Measurements from ENCODE around the gene NAPG. TPM values are rescaled to one million over a fixed set of nuclear protein-coding genes. Genes with fewer than 3 reads are reported as not detected.
"Not testable (repeated sequence)": the region's sequence is repeated elsewhere in the genome, so short reads cannot be mapped to it uniquely, and the experiment has no call there.

NAPG gene
- total RNA-seq, 1 donor from 2014 or later = 23.6 TPM

- Mint-ChIP-seq H3K36me3 (ENCODE audit: low read depth) (peaks cover 14% of the 10 kb centered on the region), H3K27ac (ENCODE audit: unreplicated experiment) (no peak overlapping the region), H3K4me1 (no peaks in the 10 kb centered on the region), H3K4me3 (no peak overlapping the region), H3K27me3 (ENCODE audit: low read depth) (no peaks in the 10 kb centered on the region), H3K9me3 (no peaks in the 10 kb centered on the region)
- DNase-seq (ENCODE audit: low read depth, low spot score) = no peak
- no peak for TF ChIP-seq CTCF (conservative IDR thresholded peaks at IDR 0.05)
Measured at GRCh38 chr18:10536280-10536679, 10.5 kb downstream of the NAPG start.

- DNase-seq (ENCODE audit: low read depth, low spot score) = no peak
- TF ChIP-seq CTCF (conservative IDR thresholded peaks at IDR 0.05) = no peak
- Mint-ChIP-seq H3K27me3 (ENCODE audit: low read depth) (no peaks in the 10 kb centered on the region), H3K4me1 (no peaks in the 10 kb centered on the region), H3K36me3 (ENCODE audit: low read depth) (peaks cover 19% of the 10 kb centered on the region), H3K27ac (ENCODE audit: unreplicated experiment) (no peak overlapping the region), H3K9me3 (no peaks in the 10 kb centered on the region), H3K4me3 (no peak overlapping the region)
Measured at GRCh38 chr18:10537765-10538164, 11.9 kb downstream of the NAPG start.

DNA sequence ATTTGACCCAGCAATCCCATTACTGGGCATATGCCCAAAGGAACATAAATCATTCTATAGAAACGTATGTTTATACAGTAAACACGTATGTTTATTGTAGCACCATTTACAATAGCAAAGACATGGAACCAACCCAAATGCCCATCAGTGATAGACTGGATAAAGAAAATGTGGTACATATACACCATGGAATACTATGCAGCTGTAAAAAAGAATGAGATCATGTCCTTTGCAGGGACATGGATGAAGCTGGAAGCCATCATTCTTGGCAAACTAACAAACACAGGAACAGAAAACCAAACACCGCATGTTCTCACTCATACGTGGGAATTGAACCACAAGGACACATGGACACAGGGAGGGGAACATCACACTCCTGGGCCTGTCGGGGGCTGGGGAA is 13.3 kb downstream of the NAPG start:
- peaks cover 20% of the 10 kb centered on the region for H3K36me3 Mint-ChIP-seq (ENCODE audit: low read depth)

GRCh38 chr18:10543277-10543676 is 17.4 kb downstream of the NAPG start:
- DNase-seq (ENCODE audit: low read depth, low spot score) = no peak
- Mint-ChIP-seq H3K27ac (ENCODE audit: unreplicated experiment) (no peak overlapping the region), H3K27me3 (ENCODE audit: low read depth) (no peaks in the 10 kb centered on the region), H3K36me3 (ENCODE audit: low read depth) (peaks cover 32% of the 10 kb centered on the region), H3K9me3 (no peaks in the 10 kb centered on the region), H3K4me3 (no peak overlapping the region), H3K4me1 (no peaks in the 10 kb centered on the region)
- no peak for TF ChIP-seq CTCF (conservative IDR thresholded peaks at IDR 0.05)

More for the DNA sequence above, 13.3 kb downstream of the NAPG start:
- not testable (repeated sequence) for H3K27me3 Mint-ChIP-seq (ENCODE audit: low read depth); DNase-seq (ENCODE audit: low read depth, low spot score); H3K4me1 Mint-ChIP-seq; H3K4me3 Mint-ChIP-seq; H3K9me3 Mint-ChIP-seq
- peak overlapping the region; percentile 54 for H3K27ac Mint-ChIP-seq (ENCODE audit: unreplicated experiment)

DNA sequence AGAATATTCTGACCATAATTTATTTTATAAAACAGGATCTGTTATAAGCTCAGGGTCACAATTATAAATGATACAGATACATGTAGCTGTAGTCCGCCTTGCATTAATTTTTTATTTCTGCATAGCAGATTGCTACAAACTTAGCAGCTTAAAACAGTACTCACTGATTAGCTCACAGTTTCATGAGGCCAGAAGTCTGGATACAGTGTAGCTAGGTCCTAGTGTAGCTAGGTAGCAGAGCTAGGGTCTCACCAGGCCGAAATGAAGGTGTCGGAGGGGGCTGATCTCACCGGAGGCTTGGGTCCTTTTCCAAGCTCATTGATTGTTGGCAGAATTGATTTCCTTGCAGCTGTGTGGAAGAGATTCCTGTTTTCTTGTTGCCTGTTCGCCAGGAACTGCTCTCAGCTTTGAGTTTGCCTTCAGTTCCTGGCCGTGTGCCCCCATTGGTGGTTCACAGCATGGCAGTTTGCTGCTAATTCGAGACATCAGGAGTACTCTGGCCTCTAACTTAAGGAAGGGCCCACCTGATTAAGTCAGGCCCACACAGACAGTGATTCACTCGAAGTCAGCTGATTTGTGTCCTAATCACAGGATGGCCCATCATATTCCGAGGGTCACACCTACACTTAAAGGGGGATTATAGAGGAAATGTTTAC is 18.4 kb downstream of the NAPG start:
- Mint-ChIP-seq H3K9me3 (no peaks in the 10 kb centered on the region), H3K4me3 (no peak overlapping the region), H3K27ac (ENCODE audit: unreplicated experiment) (no peak overlapping the region), H3K4me1 (no peaks in the 10 kb centered on the region), H3K36me3 (ENCODE audit: low read depth) (peaks cover 23% of the 10 kb centered on the region), H3K27me3 (ENCODE audit: low read depth) (no peaks in the 10 kb centered on the region)
- no peak for DNase-seq (ENCODE audit: low read depth, low spot score)
- peak; percentile 27 for TF ChIP-seq CTCF (conservative IDR thresholded peaks at IDR 0.05)

DNA sequence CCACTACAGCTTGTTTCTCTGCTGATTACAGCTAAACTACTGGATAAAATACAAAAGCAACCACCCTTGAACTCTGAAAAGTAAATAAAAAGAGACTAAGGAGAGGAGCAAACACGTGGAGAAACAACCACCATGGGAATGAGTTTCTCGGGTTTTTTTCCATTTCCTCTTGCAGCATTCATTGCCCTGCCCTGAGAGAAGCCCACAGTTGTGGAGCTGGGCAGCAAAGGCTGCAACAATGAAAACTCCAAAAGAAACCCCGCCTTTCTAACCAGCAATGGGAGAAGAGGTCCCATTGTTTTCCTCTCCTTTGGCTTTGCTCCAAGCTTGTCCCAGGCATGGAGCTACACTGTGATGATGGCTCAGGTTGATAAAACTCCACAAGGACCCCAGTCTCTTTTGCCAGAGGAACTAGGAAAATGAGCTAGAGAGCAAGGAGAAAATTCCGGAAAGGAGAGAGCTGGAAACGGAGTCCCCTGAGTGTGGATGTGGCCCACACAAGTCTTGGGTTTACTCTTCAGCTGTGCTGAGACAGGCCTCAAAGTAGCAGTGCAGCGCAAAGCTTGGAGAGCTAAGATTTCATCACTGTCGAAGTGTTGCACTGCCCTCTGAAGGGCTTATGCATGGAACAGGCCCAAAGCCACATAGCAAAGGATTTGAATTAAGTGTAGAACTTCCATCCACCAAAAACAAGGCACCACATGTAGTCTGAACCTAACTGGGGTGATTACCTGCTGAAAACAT is 20.9 kb downstream of the NAPG start:
- Mint-ChIP-seq H3K27me3 (ENCODE audit: low read depth) (no peaks in the 10 kb centered on the region), H3K36me3 (ENCODE audit: low read depth) (peaks cover 22% of the 10 kb centered on the region), H3K27ac (ENCODE audit: unreplicated experiment) (no peak overlapping the region), H3K4me3 (no peak overlapping the region), H3K9me3 (no peaks in the 10 kb centered on the region), H3K4me1 (no peaks in the 10 kb centered on the region)
- no peak for TF ChIP-seq CTCF (conservative IDR thresholded peaks at IDR 0.05)
- DNase-seq (ENCODE audit: low read depth, low spot score) = no peak
